ENCODE results near the gene CTSW.
A peak's percentile ranks its signal among the peaks of the same experiment; 100 is the strongest.

CTSW gene

DNA sequence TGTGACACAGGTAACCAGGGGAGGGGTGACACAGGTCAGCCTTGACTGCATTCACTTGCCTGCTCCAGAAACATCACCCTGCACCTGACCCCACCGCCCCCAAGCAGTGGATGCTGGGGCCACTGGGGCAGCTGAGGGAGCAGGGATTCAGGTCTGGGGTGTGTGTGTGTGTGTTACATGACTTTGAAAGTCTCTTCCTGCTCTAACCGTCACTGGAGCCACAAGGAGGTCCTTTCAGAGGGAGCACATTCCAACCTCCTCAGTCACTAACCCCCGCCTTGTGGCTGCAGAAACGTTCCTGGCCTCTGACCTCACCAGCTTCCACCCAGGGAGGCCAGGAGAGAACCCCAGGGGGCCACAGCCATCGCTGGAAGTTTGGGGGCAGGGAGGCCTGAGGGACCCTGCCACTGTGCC is 23.4 kb downstream of the CTSW start:
- no peaks in the 10 kb centered on the region for H3K36me3 ChIP-seq (ENCODE audit: control insufficient read depth in 1 of 2, insufficient read depth in 2 of 2, low read length in 2 of 2)
- no peak overlapping the region for H3K27ac ChIP-seq (ENCODE audit: low read length)
- H3K4me1 ChIP-seq (ENCODE audit: control insufficient read depth in 1 of 2, insufficient read depth in 2 of 2, low read length in 2 of 2) = peaks cover 0 to 13% of the 10 kb centered on the region in 2 donors
- H3K27me3 ChIP-seq (ENCODE audit: low read depth, low read length) = no peaks in the 10 kb centered on the region
- H3K9me3 ChIP-seq (ENCODE audit: control insufficient read depth in 1 of 2, low read length in 2 of 2) = no peaks in the 10 kb centered on the region
- no peak overlapping the region for H3K4me3 ChIP-seq (ENCODE audit: low read depth in 1 of 2, low read length in 2 of 2)

DNA sequence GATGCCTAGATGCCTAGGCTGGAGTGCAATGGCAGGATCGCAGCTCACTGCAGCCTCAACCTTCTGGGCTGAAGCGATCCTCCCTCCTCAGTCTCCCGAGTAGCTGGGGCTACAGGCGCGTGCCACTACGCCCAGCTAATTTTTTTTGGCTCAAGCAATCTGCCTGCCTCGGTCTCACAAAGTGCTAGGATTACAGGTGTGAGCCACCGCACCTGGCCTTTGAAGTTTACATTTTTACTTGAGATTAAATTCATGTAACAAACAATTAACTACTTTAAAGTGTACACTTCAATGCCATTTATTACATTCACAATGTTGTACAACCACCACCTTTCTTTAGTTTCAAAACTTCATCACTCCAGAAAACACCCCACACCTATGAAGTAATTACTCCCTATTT is 24.1 kb downstream of the CTSW start:
- H3K36me3 ChIP-seq (ENCODE audit: control insufficient read depth in 1 of 2, insufficient read depth in 2 of 2, low read length in 2 of 2) = no peaks in the 10 kb centered on the region
- H3K9me3 ChIP-seq (ENCODE audit: control insufficient read depth in 1 of 2, low read length in 2 of 2) = no peaks in the 10 kb centered on the region
- H3K27ac ChIP-seq (ENCODE audit: low read length) = no peak overlapping the region
- H3K4me1 ChIP-seq (ENCODE audit: control insufficient read depth in 1 of 2, insufficient read depth in 2 of 2, low read length in 2 of 2) = peaks cover 0 to 12% of the 10 kb centered on the region in 2 donors
- no peaks in the 10 kb centered on the region for H3K27me3 ChIP-seq (ENCODE audit: low read depth, low read length)
- no peak overlapping the region for H3K4me3 ChIP-seq (ENCODE audit: low read depth in 1 of 2, low read length in 2 of 2)

GRCh38 chr11:65906602-65907001 is 27.0 kb downstream of the CTSW start:
- Histone ChIP-seq H3K36me3 (ENCODE audit: control insufficient read depth in 1 of 2, insufficient read depth in 2 of 2, low read length in 2 of 2) (no peaks in the 10 kb centered on the region), H3K27ac (ENCODE audit: low read length) (no peak overlapping the region), H3K4me3 (ENCODE audit: low read depth in 1 of 2, low read length in 2 of 2) (no peak overlapping the region), H3K4me1 (ENCODE audit: control insufficient read depth in 1 of 2, insufficient read depth in 2 of 2, low read length in 2 of 2) (peaks cover 0 to 3% of the 10 kb centered on the region in 2 donors), H3K9me3 (ENCODE audit: control insufficient read depth in 1 of 2, low read length in 2 of 2) (no peaks in the 10 kb centered on the region), H3K27me3 (ENCODE audit: low read depth, low read length) (no peaks in the 10 kb centered on the region)

DNA sequence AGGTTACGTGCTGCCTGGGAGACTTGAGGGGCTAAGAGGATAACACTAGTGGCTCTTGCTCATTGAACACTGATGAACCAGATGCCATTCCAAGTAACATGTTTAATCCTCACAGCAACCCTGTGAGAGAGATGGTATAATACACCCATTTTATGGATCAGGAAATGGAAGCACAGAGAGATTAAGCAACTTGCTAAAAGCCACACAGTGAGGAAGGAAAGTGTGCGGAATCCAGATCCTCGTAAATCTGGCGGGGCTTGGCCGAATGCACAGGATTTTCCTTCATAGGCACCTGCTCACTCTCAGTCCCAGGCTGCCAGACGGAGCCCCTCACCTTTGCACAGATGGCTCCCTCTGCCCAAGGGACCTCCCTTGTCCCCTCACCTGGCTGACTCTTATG is 28.2 kb downstream of the CTSW start:
- Histone ChIP-seq H3K27me3 (ENCODE audit: low read depth, low read length) (no peaks in the 10 kb centered on the region), H3K27ac (ENCODE audit: low read length) (no peak overlapping the region), H3K4me1 (ENCODE audit: control insufficient read depth in 1 of 2, insufficient read depth in 2 of 2, low read length in 2 of 2) (peaks cover 0 to 10% of the 10 kb centered on the region in 2 donors), H3K4me3 (ENCODE audit: low read depth in 1 of 2, low read length in 2 of 2) (no peak overlapping the region), H3K36me3 (ENCODE audit: control insufficient read depth in 1 of 2, insufficient read depth in 2 of 2, low read length in 2 of 2) (no peaks in the 10 kb centered on the region), H3K9me3 (ENCODE audit: control insufficient read depth in 1 of 2, low read length in 2 of 2) (no peaks in the 10 kb centered on the region)

- Histone ChIP-seq H3K9me3 (ENCODE audit: control insufficient read depth in 1 of 2, low read length in 2 of 2) (no peaks in the 10 kb centered on the region), H3K36me3 (ENCODE audit: control insufficient read depth in 1 of 2, insufficient read depth in 2 of 2, low read length in 2 of 2) (peaks cover 0 to 3% of the 10 kb centered on the region in 2 donors), H3K27me3 (ENCODE audit: low read depth, low read length) (no peaks in the 10 kb centered on the region), H3K27ac (ENCODE audit: low read length) (no peak overlapping the region), H3K4me3 (ENCODE audit: low read depth in 1 of 2, low read length in 2 of 2) (no peak overlapping the region), H3K4me1 (ENCODE audit: control insufficient read depth in 1 of 2, insufficient read depth in 2 of 2, low read length in 2 of 2) (peaks cover 0 to 35% of the 10 kb centered on the region in 2 donors)
Measured at GRCh38 chr11:65911682-65912568, 32.3 kb downstream of the CTSW start.

- Histone ChIP-seq H3K27me3 (ENCODE audit: low read depth, low read length) (no peaks in the 10 kb centered on the region), H3K4me1 (ENCODE audit: control insufficient read depth in 1 of 2, insufficient read depth in 2 of 2, low read length in 2 of 2) (peaks cover 0 to 45% of the 10 kb centered on the region in 2 donors), H3K27ac (ENCODE audit: low read length) (no peak overlapping the region), H3K36me3 (ENCODE audit: control insufficient read depth in 1 of 2, insufficient read depth in 2 of 2, low read length in 2 of 2) (peaks cover 0 to 8% of the 10 kb centered on the region in 2 donors), H3K9me3 (ENCODE audit: control insufficient read depth in 1 of 2, low read length in 2 of 2) (no peaks in the 10 kb centered on the region), H3K4me3 (ENCODE audit: low read depth in 1 of 2, low read length in 2 of 2) (no peak overlapping the region)
Measured at GRCh38 chr11:65912845-65913244, 33.2 kb downstream of the CTSW start.

DNA sequence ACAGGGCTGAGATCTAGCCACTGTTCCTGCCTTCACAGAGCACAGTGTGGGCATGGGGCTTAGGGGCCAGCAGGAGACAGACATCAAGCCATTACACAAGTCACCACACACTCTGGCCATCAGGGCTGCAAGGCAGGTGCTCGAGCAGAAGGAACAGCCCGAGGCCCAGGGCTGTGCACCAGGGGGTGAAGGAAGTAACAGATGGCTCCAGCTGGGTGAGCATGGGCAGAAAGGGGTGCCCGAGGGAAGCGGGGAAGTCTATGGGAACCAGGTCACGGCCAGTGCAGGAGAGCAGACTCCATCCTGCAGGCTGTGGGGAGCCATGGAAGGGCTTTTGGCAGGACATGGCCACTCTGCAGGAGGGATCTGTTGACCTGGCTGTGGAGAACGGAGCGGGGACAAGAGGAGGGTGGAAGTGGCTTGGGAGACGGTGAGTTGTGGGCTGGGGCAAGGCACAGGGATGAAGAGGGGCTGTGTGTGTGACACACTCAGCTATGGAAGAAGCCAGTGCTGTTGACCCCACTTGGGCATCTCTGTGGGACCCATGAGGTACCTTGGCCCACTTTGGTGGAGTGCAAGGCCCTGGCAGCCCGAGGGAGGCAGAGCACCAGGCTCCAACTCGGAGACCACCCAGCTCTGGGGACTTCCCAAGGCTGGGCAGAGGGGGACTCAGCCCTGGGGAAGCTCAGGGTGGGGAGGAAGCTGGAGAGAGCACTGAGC is 35.6 kb downstream of the CTSW start:
- H3K27ac ChIP-seq (ENCODE audit: low read length) = peak overlapping the region; percentile 72
- peak overlapping the region in 1 of 2 donors; percentile 98 for H3K4me3 ChIP-seq (ENCODE audit: low read depth in 1 of 2, low read length in 2 of 2)
- H3K36me3 ChIP-seq (ENCODE audit: control insufficient read depth in 1 of 2, insufficient read depth in 2 of 2, low read length in 2 of 2) = peaks cover 0 to 13% of the 10 kb centered on the region in 2 donors

DNA sequence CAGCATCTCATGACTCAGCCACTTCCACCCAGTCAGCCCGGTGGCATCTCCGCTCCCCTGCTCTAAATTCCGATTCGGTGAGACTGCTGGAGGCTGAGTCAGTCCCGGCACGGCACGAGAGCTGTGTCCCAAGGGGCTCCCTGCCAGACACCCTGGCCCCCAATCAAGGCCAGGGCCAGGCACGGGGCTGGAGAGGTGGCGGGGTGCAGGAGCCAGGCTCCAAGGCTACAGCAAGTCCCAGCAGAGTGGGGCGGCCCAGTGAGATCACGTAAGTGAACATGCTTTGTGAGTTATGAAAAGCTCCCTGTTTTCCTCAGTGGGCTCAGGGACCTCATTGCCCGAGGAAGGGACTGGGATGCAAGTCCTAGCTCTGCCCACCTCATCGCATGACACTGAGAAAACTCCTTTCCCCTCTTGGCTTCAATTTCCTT is 36.2 kb downstream of the CTSW start:
- no peaks in the 10 kb centered on the region for H3K9me3 ChIP-seq (ENCODE audit: control insufficient read depth in 1 of 2, low read length in 2 of 2)
- no peaks in the 10 kb centered on the region for H3K27me3 ChIP-seq (ENCODE audit: low read depth, low read length)
- H3K36me3 ChIP-seq (ENCODE audit: control insufficient read depth in 1 of 2, insufficient read depth in 2 of 2, low read length in 2 of 2) = peaks cover 0 to 13% of the 10 kb centered on the region in 2 donors
- H3K4me1 ChIP-seq (ENCODE audit: control insufficient read depth in 1 of 2, insufficient read depth in 2 of 2, low read length in 2 of 2) = peaks cover 7 to 60% of the 10 kb centered on the region in 2 donors
- H3K4me3 ChIP-seq (ENCODE audit: low read depth in 1 of 2, low read length in 2 of 2) = peak overlapping the region; percentile 0 to 98
- H3K27ac ChIP-seq (ENCODE audit: low read length) = peak overlapping the region; percentile 90

More for the DNA sequence above, 35.6 kb downstream of the CTSW start:
- peaks cover under 1 to 55% of the 10 kb centered on the region in 2 donors for H3K4me1 ChIP-seq (ENCODE audit: control insufficient read depth in 1 of 2, insufficient read depth in 2 of 2, low read length in 2 of 2)
- H3K27me3 ChIP-seq (ENCODE audit: low read depth, low read length) = no peaks in the 10 kb centered on the region
- no peaks in the 10 kb centered on the region for H3K9me3 ChIP-seq (ENCODE audit: control insufficient read depth in 1 of 2, low read length in 2 of 2)

- Histone ChIP-seq H3K4me3 (ENCODE audit: low read depth in 1 of 2, low read length in 2 of 2) (peak overlapping the region; percentile 0 to 98), H3K27ac (ENCODE audit: low read length) (peak overlapping the region; percentile 90), H3K4me1 (ENCODE audit: control insufficient read depth in 1 of 2, insufficient read depth in 2 of 2, low read length in 2 of 2) (peaks cover 7 to 63% of the 10 kb centered on the region in 2 donors)
Measured at GRCh38 chr11:65916391-65916790, 36.8 kb downstream of the CTSW start.

GRCh38 chr11:65917077-65917433 is 37.4 kb downstream of the CTSW start:
- H3K36me3 ChIP-seq (ENCODE audit: control insufficient read depth in 1 of 2, insufficient read depth in 2 of 2, low read length in 2 of 2) = peaks cover under 1 to 16% of the 10 kb centered on the region in 2 donors
- H3K27me3 ChIP-seq (ENCODE audit: low read depth, low read length) = no peaks in the 10 kb centered on the region
- H3K27ac ChIP-seq (ENCODE audit: low read length) = peak overlapping the region; percentile 90
- peaks cover 7 to 56% of the 10 kb centered on the region in 2 donors for H3K4me1 ChIP-seq (ENCODE audit: control insufficient read depth in 1 of 2, insufficient read depth in 2 of 2, low read length in 2 of 2)
- H3K4me3 ChIP-seq (ENCODE audit: low read depth in 1 of 2, low read length in 2 of 2) = peak overlapping the region; percentile 98
- no peaks in the 10 kb centered on the region for H3K9me3 ChIP-seq (ENCODE audit: control insufficient read depth in 1 of 2, low read length in 2 of 2)

More at GRCh38 chr11:65916391-65916790, 36.8 kb downstream of the CTSW start:
- Histone ChIP-seq H3K27me3 (ENCODE audit: low read depth, low read length) (no peaks in the 10 kb centered on the region), H3K9me3 (ENCODE audit: control insufficient read depth in 1 of 2, low read length in 2 of 2) (no peaks in the 10 kb centered on the region), H3K36me3 (ENCODE audit: control insufficient read depth in 1 of 2, insufficient read depth in 2 of 2, low read length in 2 of 2) (peaks cover 0 to 13% of the 10 kb centered on the region in 2 donors)

Data from muscle layer of duodenum (tissue), 2 donors.